Neutrophil (primary cell): ENCODE measurements around the gene TLR8.

ENCODE experiments used
- H3K27ac ChIP-seq: fragments of 200-600 bp; sonication (generic); 2 replicates; pipeline ENCODE4 v1.5.1; 2016; ENCODE audit warnings: mild to moderate bottlenecking, moderate library complexity
- H3K27me3 ChIP-seq: fragments of 200-600 bp; sonication (generic); 2 replicates; pipeline ENCODE4 v1.6.0; 2016; ENCODE audit warnings: mild to moderate bottlenecking
- H3K36me3 ChIP-seq: fragments of 200-600 bp; sonication (generic); 2 replicates; pipeline ENCODE4 v1.5.1; 2017
- H3K4me1 ChIP-seq, 2 experiments: fragments of 200-600 bp in 1 of 2; sonication (generic) in 1 of 2; 1 replicate in 1 of 2; 2 replicates in 1 of 2; pipeline versions ENCODE4 v1.5.1 to v1.6.1; 2013 to 2016; ENCODE audit warnings: low read depth in 1 of 2, low read length in 1 of 2, mild to moderate bottlenecking in 1 of 2, moderate library complexity in 1 of 2; ENCODE audit not compliant: control insufficient read depth in 1 of 2, insufficient read depth in 1 of 2
- H3K4me3 ChIP-seq, 2 experiments: fragments of 200-600 bp in 1 of 2; sonication (generic) in 1 of 2; 1 replicate in 1 of 2; 2 replicates in 1 of 2; pipeline ENCODE4 v1.5.1; 2013 to 2016; ENCODE audit warnings: low read depth in 1 of 2, low read length in 1 of 2, mild to moderate bottlenecking in 1 of 2, moderate library complexity in 1 of 2
- H3K9me3 ChIP-seq: fragments of 200-600 bp; sonication (generic); 2 replicates; pipeline ENCODE4 v1.5.1; 2016
- TF ChIP-seq, protein P1 (sequence below): fragments of 200-600 bp; sonication (generic); IDR thresholded peaks from 2 replicates; pipeline ENCODE4 v1.5.1; 2016; ENCODE audit warnings: antibody characterized with exemption

Gene TLR8

DNA sequence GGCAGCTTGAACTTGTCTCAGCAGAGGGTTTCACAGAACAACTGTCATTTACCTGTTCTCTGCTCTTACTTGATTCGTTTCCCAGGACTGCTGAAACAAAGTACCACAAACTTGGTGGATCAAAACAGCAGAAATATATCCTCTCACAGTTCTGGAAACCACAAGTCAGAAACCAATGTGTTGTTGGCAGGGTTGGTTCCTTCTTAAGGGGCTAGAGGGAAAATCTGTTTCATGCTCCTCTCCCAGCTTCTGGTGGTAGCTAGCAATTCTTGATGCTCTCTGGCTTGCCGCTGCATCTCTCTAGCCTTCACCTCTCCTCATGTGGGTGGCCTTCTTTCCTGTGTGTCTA is 4.7 kb downstream of the TLR8 start:
- TF ChIP-seq, protein P1, sequence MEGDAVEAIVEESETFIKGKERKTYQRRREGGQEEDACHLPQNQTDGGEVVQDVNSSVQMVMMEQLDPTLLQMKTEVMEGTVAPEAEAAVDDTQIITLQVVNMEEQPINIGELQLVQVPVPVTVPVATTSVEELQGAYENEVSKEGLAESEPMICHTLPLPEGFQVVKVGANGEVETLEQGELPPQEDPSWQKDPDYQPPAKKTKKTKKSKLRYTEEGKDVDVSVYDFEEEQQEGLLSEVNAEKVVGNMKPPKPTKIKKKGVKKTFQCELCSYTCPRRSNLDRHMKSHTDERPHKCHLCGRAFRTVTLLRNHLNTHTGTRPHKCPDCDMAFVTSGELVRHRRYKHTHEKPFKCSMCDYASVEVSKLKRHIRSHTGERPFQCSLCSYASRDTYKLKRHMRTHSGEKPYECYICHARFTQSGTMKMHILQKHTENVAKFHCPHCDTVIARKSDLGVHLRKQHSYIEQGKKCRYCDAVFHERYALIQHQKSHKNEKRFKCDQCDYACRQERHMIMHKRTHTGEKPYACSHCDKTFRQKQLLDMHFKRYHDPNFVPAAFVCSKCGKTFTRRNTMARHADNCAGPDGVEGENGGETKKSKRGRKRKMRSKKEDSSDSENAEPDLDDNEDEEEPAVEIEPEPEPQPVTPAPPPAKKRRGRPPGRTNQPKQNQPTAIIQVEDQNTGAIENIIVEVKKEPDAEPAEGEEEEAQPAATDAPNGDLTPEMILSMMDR: no peak
- Histone ChIP-seq H3K4me1 (peaks cover 17 to 74% of the 10 kb centered on the region in 2 experiments), H3K27me3 (no peaks in the 10 kb centered on the region), H3K27ac (peak overlapping the region; percentile 90), H3K36me3 (peaks cover 32% of the 10 kb centered on the region), H3K4me3 (peak overlapping the region; percentile 72 to 86), H3K9me3 (no peaks in the 10 kb centered on the region)

DNA sequence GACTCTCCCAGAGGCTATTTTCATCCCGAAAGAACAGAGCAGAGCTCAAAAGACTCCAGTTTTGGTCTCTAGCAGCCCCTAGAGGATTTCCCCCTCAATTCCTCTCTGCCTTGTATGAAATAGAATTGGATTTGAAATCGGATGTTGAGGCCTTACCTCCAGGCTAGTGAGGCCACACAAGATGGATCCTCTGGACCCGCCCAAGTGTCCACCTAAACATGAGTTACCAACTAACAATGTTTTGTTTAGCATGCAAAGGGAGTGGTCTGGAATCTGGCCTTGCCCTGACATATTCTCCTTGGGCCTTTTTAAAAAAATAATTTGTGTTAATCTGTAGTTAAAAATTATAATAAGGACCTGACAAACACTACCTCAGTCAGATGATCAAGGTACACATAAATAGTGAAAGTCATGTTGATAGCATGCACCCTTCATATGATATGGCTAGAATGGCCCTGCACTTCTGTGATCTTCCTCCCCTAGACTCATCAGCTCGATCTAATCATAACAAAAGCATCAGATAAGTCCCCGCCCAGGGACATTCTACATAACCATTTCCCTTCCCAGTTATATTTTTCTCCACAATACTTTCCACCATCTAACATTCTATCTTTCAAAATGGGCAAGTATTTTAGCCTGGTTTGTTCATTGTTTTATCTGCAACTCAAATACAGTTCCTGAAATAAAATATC is 6.5 kb downstream of the TLR8 start:
- Histone ChIP-seq H3K4me3 (no peak overlapping the region), H3K9me3 (no peaks in the 10 kb centered on the region), H3K36me3 (peaks cover 32% of the 10 kb centered on the region), H3K4me1 (peaks cover 17 to 70% of the 10 kb centered on the region in 2 experiments), H3K27me3 (no peaks in the 10 kb centered on the region), H3K27ac (peak overlapping the region; percentile 20)
- TF ChIP-seq, protein P1: no peak

DNA sequence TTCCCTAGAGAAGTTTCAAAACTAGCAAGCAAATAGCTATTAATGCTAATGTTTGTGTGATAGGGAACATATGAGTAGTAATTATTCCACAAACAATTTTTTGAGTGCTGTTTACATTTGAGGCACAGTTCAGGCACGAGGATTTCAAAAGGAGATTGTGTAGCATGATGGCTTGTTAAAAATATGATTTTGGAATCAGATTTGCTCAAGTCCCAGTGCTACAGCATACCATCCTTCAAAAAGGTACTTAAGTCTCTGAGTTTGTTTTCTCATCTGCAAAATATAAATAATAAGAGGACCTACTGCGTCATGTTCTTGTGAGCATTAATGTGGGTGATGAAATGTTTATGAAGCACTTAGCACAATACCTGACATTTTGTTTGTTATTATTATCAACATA is 11.3 kb downstream of the TLR8 start:
- TF ChIP-seq, protein P1: no peak
- H3K27me3 ChIP-seq: no peaks in the 10 kb centered on the region
- H3K36me3 ChIP-seq: peaks cover 60% of the 10 kb centered on the region
- H3K4me3 ChIP-seq: no peak overlapping the region
- peaks cover 21 to 49% of the 10 kb centered on the region in 2 experiments for H3K4me1 ChIP-seq
- no peak overlapping the region for H3K27ac ChIP-seq
- H3K9me3 ChIP-seq: no peaks in the 10 kb centered on the region

DNA sequence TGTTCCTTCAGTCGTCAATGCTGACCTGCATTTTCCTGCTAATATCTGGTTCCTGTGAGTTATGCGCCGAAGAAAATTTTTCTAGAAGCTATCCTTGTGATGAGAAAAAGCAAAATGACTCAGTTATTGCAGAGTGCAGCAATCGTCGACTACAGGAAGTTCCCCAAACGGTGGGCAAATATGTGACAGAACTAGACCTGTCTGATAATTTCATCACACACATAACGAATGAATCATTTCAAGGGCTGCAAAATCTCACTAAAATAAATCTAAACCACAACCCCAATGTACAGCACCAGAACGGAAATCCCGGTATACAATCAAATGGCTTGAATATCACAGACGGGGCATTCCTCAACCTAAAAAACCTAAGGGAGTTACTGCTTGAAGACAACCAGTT is 12.6 kb downstream of the TLR8 start:
- Histone ChIP-seq H3K4me3 (no peak overlapping the region), H3K27me3 (no peaks in the 10 kb centered on the region), H3K36me3 (peaks cover 54% of the 10 kb centered on the region), H3K9me3 (no peaks in the 10 kb centered on the region), H3K27ac (peak overlapping the region; percentile 65), H3K4me1 (peaks cover 17 to 39% of the 10 kb centered on the region in 2 experiments)
- TF ChIP-seq, protein P1: no peak

DNA sequence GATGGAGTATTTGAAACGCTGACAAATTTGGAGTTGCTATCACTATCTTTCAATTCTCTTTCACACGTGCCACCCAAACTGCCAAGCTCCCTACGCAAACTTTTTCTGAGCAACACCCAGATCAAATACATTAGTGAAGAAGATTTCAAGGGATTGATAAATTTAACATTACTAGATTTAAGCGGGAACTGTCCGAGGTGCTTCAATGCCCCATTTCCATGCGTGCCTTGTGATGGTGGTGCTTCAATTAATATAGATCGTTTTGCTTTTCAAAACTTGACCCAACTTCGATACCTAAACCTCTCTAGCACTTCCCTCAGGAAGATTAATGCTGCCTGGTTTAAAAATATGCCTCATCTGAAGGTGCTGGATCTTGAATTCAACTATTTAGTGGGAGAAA is 13.2 kb downstream of the TLR8 start:
- Histone ChIP-seq H3K9me3 (no peaks in the 10 kb centered on the region), H3K4me1 (peaks cover 17 to 36% of the 10 kb centered on the region in 2 experiments), H3K36me3 (peaks cover 49% of the 10 kb centered on the region), H3K27ac (peak overlapping the region; percentile 65), H3K4me3 (no peak overlapping the region), H3K27me3 (no peaks in the 10 kb centered on the region)
- TF ChIP-seq, protein P1: no peak
